ENCODE data around the gene SGO2.

DNA sequence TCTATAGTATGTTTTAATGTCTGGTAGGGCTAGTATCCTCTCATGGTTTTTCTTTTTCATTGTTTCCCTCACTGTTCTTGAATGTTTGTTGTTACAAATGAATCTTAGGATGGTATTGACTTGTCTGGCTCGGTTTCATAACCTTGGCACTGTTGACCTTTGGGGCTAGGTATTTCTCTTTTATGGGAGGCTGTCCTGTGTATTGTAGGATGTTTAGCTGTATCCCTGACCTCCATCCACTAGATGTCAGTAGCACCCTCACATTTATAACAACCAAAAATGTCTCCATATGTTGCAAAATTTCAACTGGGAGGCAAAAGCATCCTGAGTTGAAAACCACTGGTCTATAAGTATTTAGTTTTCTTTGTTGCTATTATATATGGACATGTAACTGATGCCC, 52.8 kb downstream of the SGO2 start:
- no peak for TF ChIP-seq POLR2AphosphoS5 (IDR thresholded peaks at IDR 0.05; ENCODE audit: borderline replicate concordance, low read depth, low read length)
- TF ChIP-seq EZH2 (IDR thresholded peaks at IDR 0.05): no peak

Data from SK-N-MC (cell line).